ENCODE results near the gene ACVR1.
"Not testable (repeated sequence)": the region's sequence is repeated elsewhere in the genome, so short reads cannot be mapped to it uniquely, and the experiment has no call there.

The ACVR1 gene

DNA sequence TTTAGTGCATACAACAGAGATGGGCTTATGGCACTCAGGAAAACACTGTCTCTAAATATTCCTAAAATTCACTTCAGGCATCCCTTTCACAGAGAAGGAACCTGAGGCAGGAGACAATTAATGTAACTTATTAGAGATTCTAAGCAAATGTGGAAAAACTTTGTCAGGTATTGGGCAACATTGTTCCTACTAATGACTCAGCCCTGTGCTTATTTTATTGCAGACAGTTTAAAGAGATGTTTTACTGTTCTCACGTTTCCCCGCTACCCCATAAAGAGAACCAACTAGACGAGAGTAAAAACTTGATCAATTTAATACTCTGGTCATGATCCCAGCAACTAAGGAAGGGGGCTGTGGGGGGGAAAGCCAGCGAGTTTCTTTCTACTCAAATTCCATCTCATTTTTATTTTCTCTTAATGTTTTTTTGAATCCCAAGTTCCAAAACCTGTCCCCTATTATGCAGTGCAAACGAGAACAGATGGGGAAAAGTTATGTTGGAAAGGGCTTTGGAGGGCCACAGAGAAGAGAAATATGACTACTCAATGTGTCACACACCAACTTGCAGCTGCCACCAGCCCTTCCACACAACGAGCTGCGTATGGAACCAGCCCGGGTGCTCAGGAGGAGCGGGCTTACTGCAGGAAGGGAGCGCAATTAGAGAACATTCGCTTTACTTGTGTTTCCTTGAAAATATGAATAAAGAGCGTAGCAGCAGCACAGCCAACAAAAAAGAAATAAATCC lies 18.7 kb upstream of the ACVR1 start:
- no peak for DNase-seq (ENCODE audit: low spot score)

- DNase-seq (ENCODE audit: low spot score), result no peak
Measured at GRCh38 chr2:157893611-157894010, 17.5 kb upstream of the ACVR1 start.

DNA sequence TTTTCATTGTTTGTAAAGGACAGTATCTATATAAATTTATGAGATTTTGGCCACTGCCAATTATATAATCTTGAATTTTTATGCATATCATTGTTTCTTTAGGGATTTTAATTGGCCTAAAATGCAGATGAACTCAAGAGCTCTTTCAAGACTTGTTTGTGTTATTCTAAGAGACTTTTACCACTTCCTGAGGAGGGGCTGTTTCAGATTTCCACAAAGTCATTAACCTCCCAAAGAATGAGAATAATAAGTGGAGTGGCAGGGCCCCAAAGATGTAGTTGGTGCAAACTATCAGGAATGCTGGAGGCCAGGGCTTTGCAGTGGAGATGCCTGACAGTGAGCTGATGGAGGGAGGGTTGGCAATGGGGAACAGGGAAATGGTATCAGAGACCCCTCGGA lies 15.5 kb upstream of the ACVR1 start:
- DNase-seq (ENCODE audit: low spot score), result no peak

DNA sequence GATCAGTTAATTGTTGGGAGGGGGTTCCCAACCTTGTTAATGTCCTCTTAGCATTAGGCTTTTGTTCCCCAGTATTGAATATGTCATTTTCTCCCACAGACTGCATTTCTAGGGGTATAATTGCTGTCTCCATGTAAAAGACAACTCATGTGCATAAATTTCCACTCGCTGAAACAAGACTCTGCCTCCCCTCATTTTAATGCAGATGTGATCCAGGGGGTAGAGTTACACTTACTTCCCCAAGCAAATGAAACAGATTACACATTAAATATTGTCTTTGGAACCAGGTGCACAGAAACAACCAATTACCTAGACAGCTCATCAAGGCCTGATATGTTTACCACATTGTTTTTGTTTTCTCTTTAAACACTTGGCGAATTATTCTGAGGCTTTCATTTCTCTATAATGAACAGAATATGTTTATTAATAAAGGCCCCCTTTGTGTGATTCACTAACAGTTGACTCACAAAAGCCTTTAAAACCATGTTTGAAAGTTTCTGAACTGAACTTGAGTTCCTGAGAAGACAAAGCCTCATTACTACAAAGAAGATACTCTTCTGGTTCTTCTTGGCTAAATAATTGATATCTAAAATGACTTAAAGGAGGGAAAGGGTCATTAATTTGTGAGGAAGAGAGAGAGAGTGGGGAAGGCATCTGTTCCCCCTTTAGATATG lies 15.0 kb upstream of the ACVR1 start:
- DNase-seq (ENCODE audit: low spot score), result no peak

- DNase-seq (ENCODE audit: low spot score), result no peak
Measured at GRCh38 chr2:157887946-157888345, 11.8 kb upstream of the ACVR1 start.

DNA sequence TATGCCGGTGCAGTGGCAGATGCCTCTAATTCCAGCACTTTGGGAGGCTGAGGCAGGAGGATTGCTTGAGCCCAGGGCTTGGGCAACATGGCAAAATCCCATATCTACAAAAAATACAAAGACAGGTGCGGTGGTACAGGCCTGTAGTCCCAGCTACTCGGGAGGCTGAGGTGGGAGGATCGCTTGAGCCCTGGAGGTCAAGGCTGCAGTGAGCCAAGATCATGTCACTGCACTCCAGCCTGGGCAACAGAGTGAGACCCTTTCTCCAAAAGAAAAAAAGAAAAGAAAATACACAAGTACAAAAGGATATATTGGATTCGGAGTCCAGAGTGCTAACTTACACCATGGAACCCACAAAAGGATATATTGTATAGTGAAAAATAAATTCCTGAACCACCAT lies 8.4 kb upstream of the ACVR1 start:
- not testable (repeated sequence) for DNase-seq (ENCODE audit: low spot score)

DNA sequence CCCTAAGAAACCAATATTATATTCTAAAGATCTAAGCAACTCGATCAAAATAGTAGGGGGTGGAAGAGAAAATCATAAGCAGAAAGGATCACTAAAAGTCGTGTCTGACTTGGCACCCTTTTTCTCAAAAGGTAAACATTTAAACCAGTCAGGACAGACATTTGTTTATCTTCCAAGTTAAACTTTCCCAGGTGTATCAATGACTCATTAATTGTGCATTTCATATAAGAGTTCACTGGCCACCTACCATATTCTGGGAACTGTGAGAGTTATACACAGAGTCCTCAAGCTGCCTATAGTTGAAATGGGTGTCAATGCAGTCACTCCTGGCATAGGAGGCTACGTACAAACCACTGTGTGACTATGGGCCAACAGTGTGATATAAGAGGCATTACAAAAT lies 4.8 kb upstream of the ACVR1 start:
- DNase-seq (ENCODE audit: low spot score), result no peak

GRCh38 chr2:157877761-157878400 lies 1.8 kb upstream of the ACVR1 start:
- DNase-seq (ENCODE audit: low spot score), result no peak

GRCh38 chr2:157876786-157877138 lies 632 bp upstream of the ACVR1 start:
- DNase-seq (ENCODE audit: low spot score), result no peak

DNA sequence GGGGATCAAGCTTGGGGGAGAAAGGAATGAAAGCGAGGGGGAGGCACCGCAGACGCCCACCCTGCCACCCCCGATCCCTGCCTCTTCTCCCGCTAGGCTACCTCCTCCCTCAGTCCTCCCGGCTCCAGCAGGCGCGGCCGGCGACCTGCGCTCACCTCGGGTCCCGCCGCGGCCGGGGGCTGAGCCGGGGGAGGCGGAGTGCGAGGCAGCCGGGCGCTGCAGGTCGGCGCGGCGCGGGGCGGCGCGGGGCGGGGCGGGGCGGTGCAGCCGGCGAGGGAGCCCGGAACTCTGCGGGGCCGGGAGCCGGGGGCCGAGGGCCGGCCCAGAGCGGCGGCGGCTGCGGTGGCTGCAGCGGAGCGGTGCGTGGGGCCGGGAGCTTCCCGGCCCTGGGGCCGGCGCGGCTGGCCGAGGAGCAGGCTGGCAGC lies 477 bp downstream of the ACVR1 start:
- DNase-seq (ENCODE audit: low spot score), result no peak

DNA sequence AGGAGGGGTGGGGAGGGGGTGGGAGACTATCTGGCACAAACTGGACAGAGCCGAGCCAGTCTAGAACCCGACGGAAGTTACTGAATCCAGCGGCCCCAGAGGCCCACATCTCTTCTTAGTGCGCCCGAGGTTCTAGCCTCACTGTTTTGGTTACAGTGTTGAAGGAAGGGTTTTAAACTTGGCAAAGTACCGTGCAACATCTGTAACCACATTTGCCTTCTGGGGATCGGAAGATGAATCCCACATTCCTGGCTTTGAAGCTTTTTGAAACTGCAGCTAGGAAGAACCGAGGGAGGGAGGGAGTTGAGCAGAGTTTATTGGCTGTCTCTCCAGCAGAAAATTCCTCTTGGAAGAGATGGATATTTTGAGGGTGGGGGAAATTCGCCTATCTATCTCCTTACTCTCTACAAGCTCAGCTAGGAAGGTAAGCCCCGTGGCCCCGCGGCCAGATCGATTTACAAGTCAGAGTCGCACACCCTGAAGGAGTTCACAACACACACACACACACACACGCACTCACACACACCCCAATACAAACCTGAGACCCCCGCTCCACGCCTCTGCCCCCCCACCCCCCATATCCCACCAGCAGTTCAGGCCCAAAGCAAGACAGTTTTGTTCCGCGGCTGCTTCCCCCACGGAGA lies 1.0 kb downstream of the ACVR1 start:
- DNase-seq (ENCODE audit: low spot score), result no peak

DNA sequence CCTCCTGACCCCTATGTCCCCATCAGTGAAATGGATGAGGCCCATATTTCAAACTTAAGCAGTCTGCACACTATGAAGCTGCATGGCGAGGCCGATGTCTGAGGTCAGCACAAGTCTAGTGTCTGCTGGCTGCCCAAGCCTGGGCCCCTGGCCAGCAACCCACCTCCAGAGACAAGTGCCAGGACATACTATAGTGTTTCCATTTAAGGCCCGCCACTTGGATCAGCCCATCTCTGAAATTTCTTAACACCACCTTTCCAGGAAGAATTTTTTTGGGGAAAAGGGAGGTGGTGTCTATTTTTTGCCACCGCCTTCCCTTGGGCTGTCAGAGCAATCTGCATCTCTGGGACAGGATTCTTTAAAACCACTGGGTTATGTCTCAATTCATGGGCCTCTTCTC lies 1.8 kb downstream of the ACVR1 start:
- DNase-seq (ENCODE audit: low spot score), result no peak

- DNase-seq (ENCODE audit: low spot score), result no peak
Measured at GRCh38 chr2:157872791-157873190, 3.3 kb downstream of the ACVR1 start.

DNA sequence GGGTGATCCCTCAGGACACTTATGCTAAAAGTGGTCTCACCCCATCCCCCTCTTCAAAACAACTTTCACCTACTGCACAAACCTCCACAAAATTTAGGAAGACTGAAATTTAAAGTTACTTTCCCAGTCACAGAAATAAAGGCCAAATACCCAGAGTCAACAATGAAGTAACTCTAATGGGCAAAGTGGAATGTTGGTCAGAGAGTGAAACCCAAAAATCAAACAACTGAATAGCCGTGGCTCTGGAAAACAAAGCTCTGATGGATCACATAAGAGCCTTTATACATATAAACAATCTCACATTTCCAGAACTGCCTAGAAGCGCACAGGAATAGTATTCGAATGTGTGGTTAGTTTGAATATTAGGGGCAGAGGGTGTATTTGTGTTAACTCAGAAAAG lies 4.7 kb downstream of the ACVR1 start:
- DNase-seq (ENCODE audit: low spot score), result no peak

DNA sequence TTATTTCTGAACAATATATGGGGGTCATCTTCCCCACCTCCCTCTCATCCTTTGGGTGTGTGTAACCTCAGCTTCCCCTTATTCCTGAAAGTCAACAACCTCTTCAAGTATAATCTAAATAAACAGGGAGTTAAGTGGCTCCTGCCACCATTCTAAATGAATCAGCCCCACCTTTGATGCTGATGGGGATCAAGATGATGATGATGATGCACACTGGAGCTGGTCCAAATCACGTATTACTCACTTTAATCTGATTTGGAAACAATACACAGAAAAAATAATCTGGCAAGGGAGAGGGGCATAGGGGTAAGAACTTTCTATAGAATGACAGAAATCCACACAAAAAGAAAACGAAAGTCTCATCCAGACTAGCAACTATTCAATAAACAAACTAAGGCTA lies 7.1 kb downstream of the ACVR1 start:
- no peak for DNase-seq (ENCODE audit: low spot score)

DNA sequence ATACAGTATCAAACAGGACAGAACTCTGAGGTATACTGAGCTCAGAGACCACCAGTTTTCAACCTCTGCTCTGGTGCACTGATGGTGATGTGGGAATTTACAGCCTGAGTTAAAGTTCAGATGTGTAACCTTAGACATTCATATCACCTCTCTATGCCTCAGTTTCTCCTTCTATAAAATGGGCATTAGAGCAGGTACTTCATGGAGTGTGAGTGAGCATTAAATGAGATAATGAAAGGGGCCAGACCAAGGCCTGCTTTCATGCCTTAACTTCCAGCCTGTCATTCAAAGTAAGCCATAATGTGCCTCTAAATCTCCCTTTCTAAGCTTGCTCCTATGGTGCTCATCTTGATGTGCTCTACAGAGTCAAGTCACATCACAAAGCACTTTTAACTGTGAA lies 8.4 kb downstream of the ACVR1 start:
- DNase-seq (ENCODE audit: low spot score), result no peak

DNA sequence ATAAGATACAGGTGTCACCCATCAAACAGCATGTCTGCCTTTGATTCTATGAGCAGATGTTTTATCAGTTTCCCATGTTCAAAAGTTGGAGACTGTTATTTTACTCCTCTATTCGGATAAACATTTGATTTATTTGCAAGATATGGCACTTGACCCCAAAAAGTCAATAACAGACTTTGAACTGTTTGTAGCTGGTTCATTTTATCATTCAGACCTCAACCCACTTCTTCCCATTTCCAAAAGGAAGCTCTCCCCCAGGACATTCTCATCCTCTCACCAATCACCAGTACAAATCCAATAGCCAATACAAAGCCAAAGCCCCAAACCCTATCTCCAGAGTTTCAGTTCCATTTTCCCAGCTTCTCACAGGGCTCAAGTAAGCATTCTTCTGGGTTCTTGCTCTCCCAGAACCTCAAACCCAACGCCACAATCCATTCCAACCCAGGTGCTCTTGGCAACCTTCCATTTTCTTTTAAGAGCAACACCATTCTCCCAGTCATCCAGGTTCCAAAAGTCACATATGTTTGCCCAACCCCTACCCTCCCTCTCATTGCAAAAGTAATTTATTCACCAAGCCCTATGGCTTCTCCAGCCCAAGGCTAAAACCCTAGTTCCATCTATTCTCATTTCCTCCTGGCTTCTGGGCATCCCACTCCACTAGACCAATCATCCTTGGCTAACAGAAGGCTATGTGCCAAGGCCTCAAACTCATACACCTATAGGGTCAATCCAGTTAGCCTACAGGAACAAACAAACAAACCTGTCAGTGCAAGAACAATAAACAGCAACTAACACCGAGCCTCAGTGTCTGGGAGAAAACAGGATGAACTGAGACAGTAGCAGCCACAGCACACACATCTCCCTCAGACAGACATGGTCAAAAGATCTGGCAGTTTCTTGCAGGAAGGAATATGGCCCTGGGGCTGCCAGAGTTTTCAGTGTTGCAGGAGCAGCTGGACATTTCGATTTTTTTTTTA lies 9.2 kb downstream of the ACVR1 start:
- DNase-seq (ENCODE audit: low spot score), result no peak

- DNase-seq (ENCODE audit: low spot score), result no peak
Measured at GRCh38 chr2:157866202-157866601, 9.9 kb downstream of the ACVR1 start.

DNA sequence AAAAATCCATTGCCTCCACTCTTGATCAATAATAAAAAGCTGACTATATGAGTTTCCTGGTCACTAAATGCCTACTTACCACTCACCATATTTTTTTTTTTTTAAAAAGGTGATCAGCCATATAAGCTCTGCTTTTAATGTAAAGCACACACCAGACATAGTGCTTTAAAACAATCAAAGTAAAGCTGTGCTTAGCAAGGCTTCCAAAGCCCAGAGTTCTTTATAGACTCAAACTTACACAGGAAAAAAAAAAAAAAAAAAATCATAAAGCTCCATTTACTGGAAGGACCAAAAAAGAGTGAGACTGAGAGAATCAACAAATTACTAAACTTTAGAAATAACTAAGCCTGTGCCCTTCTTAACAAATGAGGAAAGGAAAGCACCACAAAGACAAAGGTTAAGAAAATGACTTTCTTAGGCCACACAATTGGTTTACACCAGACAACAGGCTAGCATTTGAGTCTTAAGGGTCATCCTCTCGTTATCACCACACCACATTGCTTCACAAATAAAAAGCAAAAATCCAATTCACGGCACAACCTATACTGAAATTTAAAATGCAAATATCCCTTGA lies 11.2 kb downstream of the ACVR1 start:
- no peak for DNase-seq (ENCODE audit: low spot score)

DNA sequence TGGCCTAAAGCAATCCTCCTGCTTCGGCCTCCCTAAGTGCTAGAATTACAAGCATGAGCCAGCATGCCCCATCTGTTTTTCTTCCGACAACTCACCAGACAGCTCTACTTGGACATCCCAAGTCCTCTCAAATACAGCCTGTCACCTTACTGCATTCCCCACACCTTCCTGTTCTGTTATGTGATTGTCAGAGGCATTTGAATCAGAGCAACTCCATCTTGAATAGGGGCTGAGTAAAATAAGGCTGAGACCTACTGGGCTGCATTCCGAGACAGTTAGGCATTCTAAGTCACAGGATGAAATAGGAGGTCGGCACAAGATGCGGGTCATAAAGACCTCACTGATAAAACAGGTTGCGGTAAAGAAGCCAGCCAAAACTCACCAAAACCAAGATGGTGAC lies 17.3 kb downstream of the ACVR1 start:
- DNase-seq (ENCODE audit: low spot score), result no peak

- no peak for DNase-seq (ENCODE audit: low spot score)
Measured at GRCh38 chr2:157857881-157858280, 18.2 kb downstream of the ACVR1 start.

DNA sequence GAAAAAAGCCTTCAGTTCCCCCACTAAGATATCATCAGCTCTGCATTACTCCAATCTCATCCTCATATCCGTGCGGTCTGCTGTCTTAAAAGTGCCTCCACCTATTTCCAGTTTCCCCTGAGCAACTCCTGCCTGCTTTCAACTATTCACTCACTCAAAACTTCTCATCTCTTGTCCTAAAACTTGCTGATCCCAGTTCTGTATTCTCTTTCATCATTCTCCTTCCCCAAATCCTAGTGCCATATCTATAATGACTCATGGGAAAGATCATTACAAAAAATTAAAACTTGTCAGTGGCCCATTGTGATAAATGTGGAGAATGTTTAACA lies 20.0 kb downstream of the ACVR1 start:
- DNase-seq (ENCODE audit: low spot score), result no peak
